Mesendoderm (in vitro differentiated cells): ENCODE results near the gene MAST4.

Source experiments
- DNase-seq: peaks from one replicate; pipeline ENCODE4 v3.0.0; 2013
- H2AK5ac ChIP-seq: 2 replicates; pipeline ENCODE4 v1.6.1; 2013; ENCODE audit warnings: low read length, inconsistent platforms
- H2BK120ac ChIP-seq: 2 replicates; pipeline ENCODE4 v1.6.1; 2013; ENCODE audit warnings: low read depth, mild to moderate bottlenecking, low read length, moderate library complexity, mixed read lengths
- H2BK15ac ChIP-seq: replicated peaks from 2 replicates; pipeline ENCODE4 v1.6.1; 2013; ENCODE audit warnings: low read depth, mild to moderate bottlenecking, moderate library complexity
- H2BK5ac ChIP-seq: 2 replicates; pipeline ENCODE4 v1.6.1; 2013; ENCODE audit warnings: low read length, inconsistent platforms
- H3K18ac ChIP-seq: 2 replicates; pipeline ENCODE4 v1.6.1; 2013; ENCODE audit warnings: mild to moderate bottlenecking, low read length, mixed read lengths
- H3K23ac ChIP-seq: one replicate; pipeline ENCODE4 v1.6.1; 2013; ENCODE audit warnings: low read length
- H3K27ac ChIP-seq: 2 replicates; pipeline ENCODE4 v1.5.1; 2013; ENCODE audit warnings: low read depth, mild to moderate bottlenecking, inconsistent platforms, low read length, moderate library complexity
- H3K27me3 ChIP-seq: 2 replicates; pipeline ENCODE4 v1.6.1; 2013; ENCODE audit warnings: low read length, control low read depth, mild to moderate bottlenecking, inconsistent platforms; ENCODE audit not compliant: insufficient read depth, poor library complexity
- H3K36me3 ChIP-seq: 2 replicates; pipeline ENCODE4 v1.6.1; 2013; ENCODE audit warnings: low read length, inconsistent platforms; ENCODE audit not compliant: control insufficient read depth, insufficient read depth
- H3K4ac ChIP-seq: one replicate; pipeline ENCODE4 v1.6.1; 2013; ENCODE audit warnings: low read depth, mild to moderate bottlenecking, low read length, moderate library complexity
- H3K4me1 ChIP-seq: 2 replicates; pipeline ENCODE4 v1.6.1; 2013; ENCODE audit warnings: low read depth, low read length, inconsistent platforms; ENCODE audit not compliant: control insufficient read depth
- H3K4me2 ChIP-seq: 2 replicates; pipeline ENCODE4 v1.6.1; 2013; ENCODE audit warnings: low read length
- H3K4me3 ChIP-seq: 2 replicates; pipeline ENCODE4 v1.5.1; 2013; ENCODE audit warnings: mild to moderate bottlenecking, low read length
- H3K56ac ChIP-seq: one replicate; pipeline ENCODE4 v1.6.1; 2013; ENCODE audit warnings: low read length
- H3K79me1 ChIP-seq: 2 replicates; pipeline ENCODE4 v1.6.1; 2013; ENCODE audit warnings: low read length, inconsistent platforms
- H3K79me2 ChIP-seq: 2 replicates; pipeline ENCODE4 v1.6.1; 2013; ENCODE audit warnings: mild to moderate bottlenecking, low read length; ENCODE audit not compliant: control insufficient read depth, insufficient read depth
- H3K9ac ChIP-seq: 2 replicates; pipeline ENCODE4 v1.6.1; 2013; ENCODE audit warnings: low read length, inconsistent platforms
- H4K5ac ChIP-seq: one replicate; pipeline ENCODE4 v1.6.1; 2013; ENCODE audit warnings: low read length
- H4K8ac ChIP-seq: one replicate; pipeline ENCODE4 v1.6.1; 2013; ENCODE audit warnings: low read depth, mild to moderate bottlenecking, control low read depth, low read length, moderate library complexity
- WGBS: extraction: QIAGEN DNeasy Blood & Tissue Kit; methylation state at CpG from one replicate; pipeline ENCODE4 v1.1.7; 2013; ENCODE audit warnings: low lambda C conversion rate, missing lambda C conversion rate; ENCODE audit not compliant: insufficient coverage; ENCODE audit errors: extremely low coverage; 5-methylcytosine and 5-hydroxymethylcytosine counted together

The MAST4 gene

GRCh38 chr5:67196537-67197059, 600.4 kb downstream of the MAST4 start, which contains the start of gene CD180:
Gene CD180, minus strand, starts transcription at chr5:67196799. Its CDS starts 158 bp downstream, at chr5:67196641.
- no peak within 1 kb of the TSS for H2BK120ac ChIP-seq
- H3K4me1 ChIP-seq = no peaks in the 10 kb centered on the region
- no peak within 1 kb of the TSS for H4K8ac ChIP-seq
- H3K4ac ChIP-seq = no peak within 1 kb of the TSS
- H3K56ac ChIP-seq = no peak within 1 kb of the TSS
- H4K5ac ChIP-seq = no peak within 1 kb of the TSS
- H3K27me3 ChIP-seq = no peaks in the 10 kb centered on the region
- no peak within 1 kb of the TSS for H3K27ac ChIP-seq
- H2BK5ac ChIP-seq = no peak within 1 kb of the TSS
- H3K79me2 ChIP-seq = no peaks in the 10 kb centered on the region
- DNase-seq = no peak
- no peaks in the 10 kb centered on the region for H3K79me1 ChIP-seq
- H3K23ac ChIP-seq = no peak within 1 kb of the TSS
- no peaks in the 10 kb centered on the region for H3K36me3 ChIP-seq
- H2BK15ac ChIP-seq = no peak within 1 kb of the TSS
- H3K18ac ChIP-seq = no peak within 1 kb of the TSS
- H2AK5ac ChIP-seq = no peak within 1 kb of the TSS
- no CpG with 5 or more reads among the region's 5 CpGs for whole genome bisulfite sequencing
- no peak within 1 kb of the TSS for H3K4me2 ChIP-seq
- no peak within 1 kb of the TSS for H3K4me3 ChIP-seq
- H3K9ac ChIP-seq = no peak within 1 kb of the TSS

DNA sequence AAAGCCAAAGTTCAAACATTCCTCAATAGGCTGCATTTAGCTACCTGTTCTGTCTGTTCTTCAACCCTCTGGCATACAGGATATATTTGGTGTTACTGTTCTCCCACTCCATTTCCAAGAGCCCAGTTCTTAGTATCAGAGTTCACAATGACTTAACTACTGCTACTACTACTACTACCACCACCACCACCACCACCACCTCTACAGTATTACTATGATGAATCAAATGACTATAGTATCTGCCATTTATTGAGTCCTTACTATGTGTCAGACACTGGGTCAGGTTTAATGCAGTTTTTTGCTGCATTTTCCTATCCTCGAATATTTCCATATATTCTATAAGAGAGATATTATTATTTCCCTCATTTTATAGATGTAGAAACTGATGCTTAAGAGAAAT, 601.3 kb downstream of the MAST4 start:
- H3K9ac ChIP-seq = no peak overlapping the region
- no peak overlapping the region for H2BK15ac ChIP-seq
- no peaks in the 10 kb centered on the region for H3K36me3 ChIP-seq
- no peaks in the 10 kb centered on the region for H3K27me3 ChIP-seq
- H3K4ac ChIP-seq = no peak overlapping the region
- no peaks in the 10 kb centered on the region for H3K79me1 ChIP-seq
- H4K5ac ChIP-seq = no peak overlapping the region
- WGBS = no CpG with 5 or more reads among the region's 1 CpG
- H3K4me3 ChIP-seq = no peak overlapping the region
- H4K8ac ChIP-seq = no peak overlapping the region
- no peak overlapping the region for H3K18ac ChIP-seq
- no peak overlapping the region for H2BK5ac ChIP-seq
- no peak overlapping the region for H2BK120ac ChIP-seq
- H3K4me2 ChIP-seq = no peak overlapping the region
- no peak for DNase-seq
- H3K79me2 ChIP-seq = no peaks in the 10 kb centered on the region
- no peak overlapping the region for H2AK5ac ChIP-seq
- no peak overlapping the region for H3K56ac ChIP-seq
- no peak overlapping the region for H3K27ac ChIP-seq
- no peaks in the 10 kb centered on the region for H3K4me1 ChIP-seq
- H3K23ac ChIP-seq = no peak overlapping the region

DNA sequence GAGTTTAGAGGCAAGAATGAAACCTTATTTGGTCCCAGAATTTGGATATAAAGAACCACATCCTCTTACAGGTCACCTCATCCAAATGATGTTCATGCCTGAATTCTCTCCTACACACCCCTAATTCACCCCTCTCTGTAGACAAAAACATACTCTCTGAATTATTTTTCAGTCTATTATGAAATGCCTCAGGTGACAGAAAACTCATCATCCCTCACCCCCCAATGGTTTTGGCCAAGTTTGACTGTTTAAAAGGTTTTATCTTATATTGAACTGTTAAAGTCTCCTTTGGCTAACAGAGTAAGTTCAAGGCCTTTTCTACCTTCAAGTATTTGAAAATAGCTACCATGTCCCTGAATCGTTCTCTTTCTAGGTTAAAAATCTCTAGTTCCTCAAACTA, 602.7 kb downstream of the MAST4 start:
- Histone ChIP-seq H3K4me1 (no peaks in the 10 kb centered on the region), H2AK5ac (no peak overlapping the region), H3K36me3 (no peaks in the 10 kb centered on the region), H3K56ac (no peak overlapping the region), H4K8ac (no peak overlapping the region), H3K79me2 (no peaks in the 10 kb centered on the region), H2BK5ac (no peak overlapping the region), H3K4ac (no peak overlapping the region), H3K27ac (no peak overlapping the region), H2BK15ac (no peak overlapping the region), H3K4me2 (no peak overlapping the region), H3K9ac (no peak overlapping the region), H3K18ac (no peak overlapping the region), H3K4me3 (no peak overlapping the region), H3K27me3 (no peaks in the 10 kb centered on the region), H4K5ac (no peak overlapping the region), H3K79me1 (no peaks in the 10 kb centered on the region), H3K23ac (no peak overlapping the region), H2BK120ac (no peak overlapping the region)
- no CpG with 5 or more reads among the region's 1 CpG for WGBS
- DNase-seq = no peak

- H2BK120ac ChIP-seq = no peak overlapping the region
- no peak overlapping the region for H3K23ac ChIP-seq
- no peak overlapping the region for H3K4me3 ChIP-seq
- no peaks in the 10 kb centered on the region for H3K79me1 ChIP-seq
- no peak overlapping the region for H3K4ac ChIP-seq
- H4K8ac ChIP-seq = no peak overlapping the region
- H2AK5ac ChIP-seq = no peak overlapping the region
- no peak overlapping the region for H2BK5ac ChIP-seq
- H3K36me3 ChIP-seq = no peaks in the 10 kb centered on the region
- H3K27me3 ChIP-seq = no peaks in the 10 kb centered on the region
- no peak overlapping the region for H3K9ac ChIP-seq
- no peak overlapping the region for H3K18ac ChIP-seq
- no peaks in the 10 kb centered on the region for H3K4me1 ChIP-seq
- no peak overlapping the region for H4K5ac ChIP-seq
- no peak for DNase-seq
- no peaks in the 10 kb centered on the region for H3K79me2 ChIP-seq
- no peak overlapping the region for H3K27ac ChIP-seq
- no peak overlapping the region for H3K4me2 ChIP-seq
- no peak overlapping the region for H2BK15ac ChIP-seq
- no peak overlapping the region for H3K56ac ChIP-seq
Measured at GRCh38 chr5:67199859-67200258, 603.7 kb downstream of the MAST4 start.

DNA sequence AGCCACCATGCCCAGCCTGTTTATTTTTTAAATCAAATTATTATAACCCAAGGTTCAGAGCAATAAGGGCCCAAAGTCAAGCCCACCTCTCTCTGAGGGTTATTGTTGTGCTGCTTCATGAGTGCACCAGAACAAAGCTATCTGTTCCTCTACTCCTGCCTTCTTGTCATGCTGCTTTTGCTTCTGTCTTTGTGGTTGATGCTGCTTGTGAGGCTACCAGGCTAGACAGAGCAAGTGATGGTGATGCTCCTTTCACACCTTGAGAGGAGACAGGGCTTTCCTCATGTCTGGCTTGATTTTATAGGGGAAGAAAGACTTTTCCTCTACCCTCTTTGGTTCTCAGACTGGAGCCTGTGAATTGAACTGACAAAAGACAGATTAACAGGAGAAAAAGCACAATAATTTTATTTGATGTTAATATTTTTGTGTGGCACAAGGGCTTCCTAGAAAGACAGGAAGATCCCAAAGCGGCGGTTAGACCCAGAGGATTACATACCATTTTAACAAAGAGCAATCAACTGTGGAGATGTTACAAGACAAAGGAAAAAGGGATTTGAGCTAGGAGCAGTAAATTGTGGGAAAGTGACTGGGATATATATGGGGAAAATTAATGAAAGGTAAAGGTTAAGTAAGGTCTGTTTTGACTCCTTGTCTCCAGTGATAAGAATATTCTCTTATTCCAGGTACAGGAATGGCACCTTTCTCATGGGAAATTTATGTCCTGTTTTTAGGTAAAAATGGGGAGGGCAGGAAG, 604.8 kb downstream of the MAST4 start:
- H3K9ac ChIP-seq = no peak overlapping the region
- no peak overlapping the region for H3K56ac ChIP-seq
- no peaks in the 10 kb centered on the region for H3K4me1 ChIP-seq
- H2BK5ac ChIP-seq = no peak overlapping the region
- no peak overlapping the region for H2BK15ac ChIP-seq
- WGBS = no CpG with 5 or more reads among the region's 2 CpGs
- no peak overlapping the region for H2AK5ac ChIP-seq
- no peaks in the 10 kb centered on the region for H3K79me1 ChIP-seq
- no peak overlapping the region for H3K4me2 ChIP-seq
- no peak overlapping the region for H3K27ac ChIP-seq
- no peak for DNase-seq
- H3K79me2 ChIP-seq = no peaks in the 10 kb centered on the region
- H3K23ac ChIP-seq = no peak overlapping the region
- H3K4me3 ChIP-seq = no peak overlapping the region
- no peaks in the 10 kb centered on the region for H3K27me3 ChIP-seq
- no peak overlapping the region for H3K18ac ChIP-seq
- no peak overlapping the region for H4K8ac ChIP-seq
- H4K5ac ChIP-seq = no peak overlapping the region
- no peak overlapping the region for H2BK120ac ChIP-seq
- no peak overlapping the region for H3K4ac ChIP-seq
- H3K36me3 ChIP-seq = no peaks in the 10 kb centered on the region
